ENCODE data around the gene ENTPD6. TPM values are rescaled to one million over a fixed set of nuclear protein-coding genes. Genes with fewer than 3 reads are reported as not detected.

ENTPD6 gene
- total and polyA plus RNA-seq, 2 donors (not counting 1 experiment from before 2014, with no cell fraction given), result 64.4 to 79.8 TPM

GRCh38 chr20:25209911-25210310, 14.4 kb downstream of the ENTPD6 start:
- H3K9me3 ChIP-seq (ENCODE audit: control extremely low read depth in 1 of 3, control insufficient read depth in 2 of 3, insufficient read depth in 1 of 3, low read length in 2 of 3), result no peaks in the 10 kb centered on the region
- H3K79me2 ChIP-seq (ENCODE audit: control insufficient read depth, insufficient read depth, low read length), result peaks cover 24% of the 10 kb centered on the region
- H3K4me3 ChIP-seq (ENCODE audit: control extremely low read depth in 1 of 5, extremely low read depth in 1 of 5, insufficient read depth in 1 of 5, low read depth in 2 of 5, low read length in 4 of 5), result no peak overlapping the region
- peaks cover under 1% of the 10 kb centered on the region in 2 donors for H3K4me1 ChIP-seq (ENCODE audit: control insufficient read depth in 2 of 2, insufficient read depth in 2 of 2, low read length in 2 of 2)
- no peak overlapping the region for H3K27ac ChIP-seq (ENCODE audit: low read length in 2 of 2)
- H3K9me3 Mint-ChIP-seq (ENCODE audit: insufficient read depth), result no peaks in the 10 kb centered on the region
- 98% methylated on average over 11 of the region's 12 CpGs for WGBS (ENCODE audit: insufficient coverage)
- no peak overlapping the region for H3K9ac ChIP-seq (ENCODE audit: low read length)
- H3K4me3 Mint-ChIP-seq, result no peak overlapping the region
- no peak overlapping the region for H3K4me2 ChIP-seq (replicated peaks; ENCODE audit: low read depth, low read length, poor library complexity, severe bottlenecking)
- H3K27me3 Mint-ChIP-seq, result no peaks in the 10 kb centered on the region
- TF ChIP-seq CTCF (IDR thresholded peaks at IDR 0.05), result no peak
- TF ChIP-seq EZH2 (IDR thresholded peaks at IDR 0.05; ENCODE audit: borderline replicate concordance, insufficient read depth, low read depth, low read length, poor library complexity, severe bottlenecking), result no peak
- no peak for ATAC-seq (ENCODE audit: low read depth)
- no peak overlapping the region for H2AFZ ChIP-seq (ENCODE audit: insufficient read depth, low read depth, low read length, poor library complexity, severe bottlenecking)
- no peaks in the 10 kb centered on the region for H3K27me3 ChIP-seq (replicated peaks in 1 of 4; ENCODE audit: control extremely low read depth in 1 of 4, control insufficient read depth in 3 of 4, insufficient read depth in 4 of 4, low read length in 3 of 4)
- ChIA-PET POLR2A (no interaction called here), CTCF (no interaction called here)
- H4K20me1 ChIP-seq (ENCODE audit: control insufficient read depth, insufficient read depth, low read length, poor library complexity, severe bottlenecking), result peaks cover 12% of the 10 kb centered on the region
- intact Hi-C loops (cut with micrococcal nuclease), result no loop called here
- no peak overlapping the region for H3K27ac Mint-ChIP-seq
- no peak for DNase-seq
- peaks cover 3% of the 10 kb centered on the region for H3K4me1 Mint-ChIP-seq
- peaks cover 0 to 14% of the 10 kb centered on the region in 2 experiments for H3K36me3 ChIP-seq (replicated peaks in 1 of 2; ENCODE audit: control extremely low read depth in 1 of 2, control insufficient read depth in 1 of 2, extremely low read depth in 1 of 2, insufficient read depth in 2 of 2, low read length in 1 of 2)

GRCh38 chr20:25211273-25211672, 15.8 kb downstream of the ENTPD6 start:
- intact Hi-C loops (cut with micrococcal nuclease), result no loop called here
- DNase-seq, result no peak
- no peak overlapping the region for H3K9ac ChIP-seq (ENCODE audit: low read length)
- H3K36me3 ChIP-seq (replicated peaks in 1 of 2; ENCODE audit: control extremely low read depth in 1 of 2, control insufficient read depth in 1 of 2, extremely low read depth in 1 of 2, insufficient read depth in 2 of 2, low read length in 1 of 2), result peaks cover 4 to 20% of the 10 kb centered on the region in 2 experiments
- Mint-ChIP-seq H3K27me3 (no peaks in the 10 kb centered on the region), H3K9me3 (ENCODE audit: insufficient read depth) (no peaks in the 10 kb centered on the region), H3K27ac (no peak overlapping the region), H3K4me1 (no peaks in the 10 kb centered on the region), H3K4me3 (no peak overlapping the region)
- peaks cover 11% of the 10 kb centered on the region for H3K79me2 ChIP-seq (ENCODE audit: control insufficient read depth, insufficient read depth, low read length)
- H2AFZ ChIP-seq (ENCODE audit: insufficient read depth, low read depth, low read length, poor library complexity, severe bottlenecking), result no peak overlapping the region
- no peak overlapping the region for H3K4me3 ChIP-seq (ENCODE audit: control extremely low read depth in 1 of 5, extremely low read depth in 1 of 5, insufficient read depth in 1 of 5, low read depth in 2 of 5, low read length in 4 of 5)
- ATAC-seq (ENCODE audit: low read depth), result no peak
- no peaks in the 10 kb centered on the region for H4K20me1 ChIP-seq (ENCODE audit: control insufficient read depth, insufficient read depth, low read length, poor library complexity, severe bottlenecking)
- no peak overlapping the region for H3K4me2 ChIP-seq (replicated peaks; ENCODE audit: low read depth, low read length, poor library complexity, severe bottlenecking)
- H3K4me1 ChIP-seq (ENCODE audit: control insufficient read depth in 2 of 2, insufficient read depth in 2 of 2, low read length in 2 of 2), result no peaks in the 10 kb centered on the region
- POLR2A ChIA-PET, result no interaction called here
- WGBS (ENCODE audit: insufficient coverage), result no CpG with 5 or more reads among the region's 7 CpGs
- TF ChIP-seq CTCF (IDR thresholded peaks at IDR 0.05) (no peak), EZH2 (IDR thresholded peaks at IDR 0.05; ENCODE audit: borderline replicate concordance, insufficient read depth, low read depth, low read length, poor library complexity, severe bottlenecking) (no peak)
- H3K27ac ChIP-seq (ENCODE audit: low read length in 2 of 2), result no peak overlapping the region
- H3K9me3 ChIP-seq (ENCODE audit: control extremely low read depth in 1 of 3, control insufficient read depth in 2 of 3, insufficient read depth in 1 of 3, low read length in 2 of 3), result no peaks in the 10 kb centered on the region
- CTCF ChIA-PET, result no interaction called here
- no peaks in the 10 kb centered on the region for H3K27me3 ChIP-seq (replicated peaks in 1 of 4; ENCODE audit: control extremely low read depth in 1 of 4, control insufficient read depth in 3 of 4, insufficient read depth in 4 of 4, low read length in 3 of 4)

Measured in B cell (primary cell).